HG03575 (cell line): ENCODE results near the gene ARRDC2.

Experiments used
- ATAC-seq: cut with Tn5 transposase; IDR thresholded peaks from one replicate; pipeline ENCODE4 v1.9.1; 2021; ENCODE audit not compliant: unreplicated experiment, insufficient number of reproducible peaks, low FRiP score; ENCODE audit errors: extremely low read depth

ARRDC2 gene

GRCh38 chr19:18007917-18008673, at the start of gene ARRDC2:
ARRDC2 (plus strand) TSS chr19:18008170; CDS start chr19:18008311, 141 bp downstream.
- ATAC-seq: no peak

GRCh38 chr19:17963936-17964691, 43.9 kb upstream of the ARRDC2 start:
- ATAC-seq: no peak

DNA sequence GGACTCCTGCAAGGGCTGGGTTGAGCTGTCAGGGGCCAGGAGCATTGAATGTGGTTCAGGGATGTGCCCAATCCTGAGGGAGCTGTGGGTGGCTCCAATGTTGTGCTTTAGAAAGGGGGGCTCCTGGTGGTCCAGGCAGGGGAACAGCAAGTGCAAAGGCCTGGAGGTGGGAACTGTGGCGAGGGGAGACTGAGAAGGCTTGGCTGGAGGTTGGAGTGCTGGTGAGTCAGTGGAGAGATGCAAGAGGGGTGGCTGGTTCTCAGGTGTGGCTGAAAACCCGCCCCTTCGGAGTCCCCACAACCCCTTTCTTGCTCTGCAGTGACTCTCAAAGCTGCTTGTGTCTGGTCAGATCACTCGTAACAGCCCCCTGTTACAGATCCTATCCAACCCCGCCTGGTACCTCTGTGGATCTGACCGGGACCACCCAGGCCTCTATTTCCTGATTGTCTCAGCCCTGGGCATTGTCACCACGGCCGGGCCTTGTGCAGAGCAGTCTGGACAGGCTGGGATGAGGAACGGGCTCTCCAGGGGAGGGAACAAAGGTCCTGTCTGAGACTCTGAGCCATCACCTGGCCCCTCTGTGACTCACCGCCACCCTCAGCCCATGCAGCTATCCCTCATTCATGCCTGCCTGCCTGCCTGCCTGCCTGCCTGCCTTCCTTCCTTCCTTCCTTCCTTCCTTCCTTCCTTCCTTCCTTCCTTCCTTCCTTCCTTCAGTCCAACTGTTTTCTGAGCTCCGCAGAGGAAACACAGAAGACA, 42.4 kb upstream of the ARRDC2 start:
- ATAC-seq: no peak

DNA sequence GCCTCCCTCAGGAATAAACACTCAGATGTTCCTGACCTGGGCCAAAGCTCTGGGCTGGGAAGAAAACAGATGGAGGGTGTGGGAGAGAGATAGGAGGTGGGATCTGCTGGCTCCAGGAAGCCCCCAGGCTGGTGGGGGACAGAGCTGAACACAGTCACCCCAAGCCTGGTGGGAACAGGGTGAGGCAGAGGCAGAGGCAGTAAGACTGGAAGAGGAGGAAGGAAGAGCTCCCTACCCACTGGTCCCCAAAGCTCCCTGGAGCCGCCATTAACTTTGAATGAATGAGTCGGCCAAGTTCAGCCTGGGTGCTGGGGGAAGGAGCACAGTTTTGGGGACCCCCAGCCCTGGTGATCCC, 41.9 kb upstream of the ARRDC2 start:
- no peak for ATAC-seq

DNA sequence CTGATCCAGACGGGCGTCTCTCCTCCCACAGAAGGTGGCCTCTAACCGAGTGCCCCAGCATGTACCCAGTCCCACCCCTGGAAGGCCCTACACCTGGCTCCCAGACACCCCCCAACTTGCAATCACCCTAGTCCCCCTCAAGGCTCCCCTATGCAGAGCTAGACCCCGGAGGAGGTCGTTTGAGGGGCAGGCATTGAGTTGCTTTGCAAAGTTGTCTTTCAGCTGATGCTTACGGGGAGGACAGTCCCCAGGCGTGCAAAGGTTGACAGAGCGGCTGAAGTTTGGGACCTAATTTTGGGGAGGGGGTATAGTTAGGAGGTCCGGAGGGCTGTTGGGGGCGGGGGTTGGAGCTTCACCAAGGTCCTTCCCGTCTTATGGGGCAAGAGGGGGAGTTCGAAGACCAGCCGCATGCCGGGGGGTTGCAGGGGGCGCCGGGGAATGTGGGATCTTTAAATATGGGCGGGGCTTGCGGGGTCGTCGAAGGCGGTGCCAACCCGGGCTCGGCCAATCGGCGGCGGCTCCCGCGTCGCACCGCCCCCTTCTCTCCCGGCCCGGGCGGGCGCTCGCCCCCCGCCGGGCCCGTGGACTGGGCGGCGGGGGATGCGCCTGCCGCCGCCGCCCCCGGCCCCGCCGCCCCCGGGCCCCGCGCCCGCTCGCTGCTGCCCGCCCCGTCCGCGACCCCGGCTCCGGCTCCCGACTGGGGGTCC, 41.3 kb upstream of the ARRDC2 start, which contains the start of gene KCNN1:
KCNN1 (plus strand) TSS at position 558 of the 707 bp plus-strand sequence. CDS start 6,782 bp downstream, outside the sequence.
- no peak for ATAC-seq

DNA sequence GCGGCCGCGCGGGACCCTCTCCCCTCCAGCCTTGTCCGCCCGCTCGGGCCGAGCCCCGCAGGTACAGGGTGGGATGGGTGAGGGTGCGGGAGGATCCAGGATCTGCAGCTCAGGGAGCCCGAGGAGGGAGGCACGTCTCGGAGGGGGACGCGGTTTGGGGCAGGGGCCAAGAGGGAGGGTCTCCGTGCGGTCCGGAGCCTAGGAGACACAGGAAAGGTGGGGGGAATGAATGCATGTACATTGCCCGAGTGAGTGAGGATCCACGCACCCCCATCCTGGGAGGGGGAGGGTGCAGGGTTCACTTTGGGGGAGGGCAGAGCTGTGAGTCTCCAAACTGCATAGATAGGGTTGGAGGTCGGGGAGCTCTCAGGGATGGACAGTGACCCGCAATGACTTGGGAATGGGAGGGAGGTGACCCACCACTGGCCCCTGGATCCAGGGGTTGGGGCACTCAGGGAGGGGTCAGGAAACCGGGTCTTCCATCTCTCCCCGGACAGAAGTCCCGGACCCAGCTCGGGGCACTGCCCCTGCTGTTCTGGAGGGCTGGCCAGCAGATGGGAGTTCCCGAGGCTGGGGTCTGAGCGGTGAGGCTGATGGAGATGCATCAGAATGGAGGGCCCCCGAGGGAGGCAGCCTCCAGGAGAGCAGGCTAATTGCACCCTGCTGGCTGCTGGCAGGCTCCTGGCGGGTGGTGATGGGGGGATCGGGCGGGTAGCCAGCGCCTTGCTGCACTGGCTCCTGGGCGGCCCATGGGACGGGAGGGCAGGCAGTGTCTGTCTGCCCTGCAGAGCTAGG, 40.5 kb upstream of the ARRDC2 start:
- no peak for ATAC-seq

GRCh38 chr19:17968362-17968761, 39.6 kb upstream of the ARRDC2 start:
- no peak for ATAC-seq

- ATAC-seq: no peak
Observed at GRCh38 chr19:17969096-17969792, 38.7 kb upstream of the ARRDC2 start.

DNA sequence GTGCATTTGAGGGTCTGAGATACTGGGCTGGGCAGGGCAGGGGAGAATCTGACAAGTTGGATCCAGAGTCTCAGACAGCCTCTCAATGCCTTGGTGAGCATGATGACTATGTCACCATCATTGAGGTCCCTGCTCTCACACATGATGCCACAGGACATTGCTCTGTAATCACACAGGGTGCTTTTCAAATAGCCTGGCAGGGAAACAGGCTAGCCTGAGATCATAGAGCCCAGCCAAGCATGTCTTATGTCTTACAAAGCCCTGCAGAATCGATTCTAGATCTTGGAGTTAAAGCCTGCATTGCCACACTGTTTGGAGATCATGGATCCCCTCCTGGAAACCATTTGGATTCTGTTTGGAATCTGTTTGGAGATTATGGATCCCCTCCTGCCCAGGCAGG, 35.7 kb upstream of the ARRDC2 start:
- ATAC-seq: no peak

- ATAC-seq: no peak
Observed at GRCh38 chr19:17973759-17974158, 34.2 kb upstream of the ARRDC2 start.

DNA sequence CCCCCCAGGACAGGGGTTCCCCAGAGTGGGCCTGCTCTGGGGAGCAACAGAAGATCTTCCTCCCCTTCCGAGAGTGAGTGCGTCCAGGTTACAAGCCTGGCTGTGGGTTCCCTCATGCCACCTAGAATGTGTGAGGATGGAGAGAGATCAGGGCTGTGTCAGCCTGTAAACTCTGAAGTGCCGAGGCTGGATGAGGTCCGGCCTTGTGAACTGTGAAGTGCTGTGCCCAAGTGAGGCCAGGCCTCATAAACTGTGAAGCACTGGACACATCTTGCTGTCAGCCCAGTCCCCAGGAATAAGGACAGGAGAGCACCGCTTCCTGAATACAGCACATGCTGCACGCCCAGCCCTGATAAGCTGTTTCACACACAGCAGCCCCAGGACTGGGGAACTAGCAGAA, 33.4 kb upstream of the ARRDC2 start:
- no peak for ATAC-seq

- no peak for ATAC-seq
Observed at GRCh38 chr19:17975032-17975431, 32.9 kb upstream of the ARRDC2 start.

DNA sequence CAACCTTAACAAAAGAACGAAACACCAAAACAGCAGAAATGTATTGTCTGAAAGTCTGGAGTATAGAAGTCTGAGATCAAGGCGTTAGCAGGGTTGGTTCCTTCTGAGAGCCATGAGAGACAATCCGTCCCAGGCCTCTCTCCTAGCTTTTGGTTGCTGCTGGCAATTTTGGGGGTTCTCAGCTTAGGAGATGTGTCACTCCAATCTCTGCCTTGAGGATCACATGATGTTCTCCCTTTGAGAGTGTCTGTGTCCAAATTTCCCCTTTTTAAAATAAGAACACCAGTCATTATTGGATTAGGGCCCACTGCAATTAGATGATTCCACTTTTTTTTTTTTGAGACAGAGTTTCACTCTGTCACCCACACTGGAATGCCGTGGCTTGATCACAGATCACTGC, 30.9 kb upstream of the ARRDC2 start:
- ATAC-seq: no peak

DNA sequence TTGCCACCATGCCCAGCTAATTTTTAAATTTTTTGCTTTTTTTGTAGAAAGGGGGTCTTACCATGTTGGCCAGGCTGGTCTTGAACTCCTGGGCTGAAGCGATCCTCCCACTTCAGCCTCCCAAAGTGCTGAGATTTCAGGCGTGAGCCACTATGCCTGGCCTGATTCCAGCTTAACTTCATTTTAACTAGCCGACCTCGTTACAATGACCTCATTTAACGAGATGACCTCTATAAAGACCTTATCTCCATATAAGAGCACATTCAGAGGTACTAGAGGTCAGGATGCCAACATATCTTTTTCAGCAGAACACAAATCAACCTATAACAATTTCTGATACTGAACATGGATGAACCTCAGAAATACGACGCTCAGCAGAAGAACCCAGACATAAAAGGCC, 30.5 kb upstream of the ARRDC2 start:
- ATAC-seq: no peak

DNA sequence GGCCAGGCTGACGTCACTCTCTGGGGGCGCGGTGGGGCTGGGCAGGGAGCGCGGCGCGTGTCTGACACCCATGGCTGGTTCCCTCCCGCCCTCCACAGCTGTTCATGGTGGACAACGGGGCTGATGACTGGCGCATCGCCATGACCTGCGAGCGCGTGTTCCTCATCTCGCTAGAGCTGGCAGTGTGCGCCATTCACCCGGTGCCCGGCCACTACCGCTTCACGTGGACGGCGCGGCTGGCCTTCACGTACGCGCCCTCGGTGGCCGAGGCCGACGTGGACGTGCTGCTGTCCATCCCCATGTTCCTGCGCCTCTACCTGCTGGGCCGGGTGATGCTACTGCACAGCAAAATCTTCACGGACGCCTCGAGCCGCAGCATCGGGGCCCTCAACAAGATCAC, 26.4 kb upstream of the ARRDC2 start:
- no peak for ATAC-seq

DNA sequence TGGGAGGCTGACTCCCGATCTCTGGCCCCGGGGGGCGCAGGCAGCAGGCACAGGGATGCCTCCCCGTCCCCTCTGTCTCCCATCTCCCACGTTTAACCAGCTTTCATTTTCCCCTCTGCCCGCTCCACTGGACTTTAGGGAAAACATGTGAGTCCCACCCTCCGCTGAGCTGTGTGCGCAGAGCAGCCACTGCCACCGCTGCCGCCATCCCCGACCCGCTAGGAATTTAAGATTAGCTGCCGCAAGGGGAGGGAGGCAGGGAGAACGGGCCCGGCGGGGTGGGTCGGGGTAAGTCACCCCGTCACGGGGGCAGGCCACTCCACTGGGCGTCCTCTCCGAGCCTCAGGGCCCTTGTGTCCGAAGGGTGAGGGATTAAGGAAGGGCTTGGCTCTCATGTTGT, 25.5 kb upstream of the ARRDC2 start:
- no peak for ATAC-seq

DNA sequence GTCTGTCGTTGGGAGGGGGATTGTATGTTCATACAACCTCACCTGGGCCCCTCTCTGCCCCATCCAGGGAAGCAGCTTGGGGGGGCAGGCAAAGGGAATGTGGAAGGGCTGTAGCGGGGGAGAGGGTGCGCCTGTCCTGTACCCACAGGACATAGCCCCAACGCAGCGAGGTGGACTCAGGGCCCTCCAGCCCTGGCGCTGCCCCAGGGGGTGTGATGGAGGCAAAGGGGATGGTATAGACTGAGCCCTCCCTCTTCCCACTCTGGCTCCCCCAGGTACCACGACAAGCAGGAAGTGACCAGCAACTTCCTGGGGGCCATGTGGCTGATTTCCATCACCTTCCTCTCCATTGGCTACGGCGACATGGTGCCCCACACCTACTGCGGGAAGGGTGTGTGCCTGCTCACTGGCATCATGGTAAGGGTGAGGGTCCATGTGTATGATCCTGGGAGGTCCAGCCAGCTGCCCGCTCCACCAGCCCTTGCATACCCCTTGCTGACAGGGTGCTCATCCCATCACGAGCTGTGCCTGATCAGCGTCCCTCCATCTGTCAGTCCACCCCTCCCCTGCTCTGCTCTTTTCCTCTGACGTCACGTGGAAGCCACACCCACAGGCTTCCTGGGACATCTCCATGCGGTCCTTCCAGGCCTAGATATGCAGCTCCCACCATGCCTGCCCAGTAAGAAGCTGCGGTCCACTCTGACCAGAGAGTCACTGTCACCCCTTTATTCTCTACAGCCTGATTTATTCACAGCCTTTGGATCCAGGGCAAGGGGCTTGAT, 22.7 kb upstream of the ARRDC2 start:
- ATAC-seq: no peak
